ENCODE data around the gene RAE1.

The RAE1 gene

DNA sequence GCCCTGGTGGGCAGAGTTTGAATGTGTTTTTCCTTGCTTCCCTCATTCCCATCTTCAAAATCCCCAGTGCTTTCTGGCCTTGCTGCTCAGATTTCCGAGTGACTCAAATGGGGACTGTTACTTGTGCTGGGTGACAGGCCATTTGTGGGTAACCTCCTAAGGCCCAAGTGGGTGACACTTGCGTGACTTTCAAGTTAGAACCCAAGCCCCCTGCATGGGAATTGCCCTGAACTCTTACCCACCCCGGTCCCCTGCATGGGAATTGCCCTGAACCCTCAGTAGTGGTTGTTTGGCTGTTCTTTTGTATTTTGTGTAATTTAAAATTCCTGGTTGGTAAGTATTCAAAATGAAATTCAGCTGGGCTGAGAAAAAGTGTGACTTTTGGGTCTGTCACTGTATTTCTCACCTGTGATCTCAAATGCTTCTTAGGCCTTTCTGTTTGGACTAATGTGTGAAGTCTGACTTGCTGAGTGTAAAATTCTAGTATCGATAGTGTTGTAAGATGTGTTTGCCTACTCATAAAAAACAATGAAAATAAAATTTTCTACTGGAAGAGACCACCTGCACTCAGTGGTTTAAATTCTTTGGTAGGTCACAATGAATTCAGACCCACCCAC is 27.7 kb downstream of the RAE1 start:
- TF ChIP-seq ZBTB7A (IDR thresholded peaks at IDR 0.05; ENCODE audit: low read depth), result no peak
- TF ChIP-seq, protein P1, sequence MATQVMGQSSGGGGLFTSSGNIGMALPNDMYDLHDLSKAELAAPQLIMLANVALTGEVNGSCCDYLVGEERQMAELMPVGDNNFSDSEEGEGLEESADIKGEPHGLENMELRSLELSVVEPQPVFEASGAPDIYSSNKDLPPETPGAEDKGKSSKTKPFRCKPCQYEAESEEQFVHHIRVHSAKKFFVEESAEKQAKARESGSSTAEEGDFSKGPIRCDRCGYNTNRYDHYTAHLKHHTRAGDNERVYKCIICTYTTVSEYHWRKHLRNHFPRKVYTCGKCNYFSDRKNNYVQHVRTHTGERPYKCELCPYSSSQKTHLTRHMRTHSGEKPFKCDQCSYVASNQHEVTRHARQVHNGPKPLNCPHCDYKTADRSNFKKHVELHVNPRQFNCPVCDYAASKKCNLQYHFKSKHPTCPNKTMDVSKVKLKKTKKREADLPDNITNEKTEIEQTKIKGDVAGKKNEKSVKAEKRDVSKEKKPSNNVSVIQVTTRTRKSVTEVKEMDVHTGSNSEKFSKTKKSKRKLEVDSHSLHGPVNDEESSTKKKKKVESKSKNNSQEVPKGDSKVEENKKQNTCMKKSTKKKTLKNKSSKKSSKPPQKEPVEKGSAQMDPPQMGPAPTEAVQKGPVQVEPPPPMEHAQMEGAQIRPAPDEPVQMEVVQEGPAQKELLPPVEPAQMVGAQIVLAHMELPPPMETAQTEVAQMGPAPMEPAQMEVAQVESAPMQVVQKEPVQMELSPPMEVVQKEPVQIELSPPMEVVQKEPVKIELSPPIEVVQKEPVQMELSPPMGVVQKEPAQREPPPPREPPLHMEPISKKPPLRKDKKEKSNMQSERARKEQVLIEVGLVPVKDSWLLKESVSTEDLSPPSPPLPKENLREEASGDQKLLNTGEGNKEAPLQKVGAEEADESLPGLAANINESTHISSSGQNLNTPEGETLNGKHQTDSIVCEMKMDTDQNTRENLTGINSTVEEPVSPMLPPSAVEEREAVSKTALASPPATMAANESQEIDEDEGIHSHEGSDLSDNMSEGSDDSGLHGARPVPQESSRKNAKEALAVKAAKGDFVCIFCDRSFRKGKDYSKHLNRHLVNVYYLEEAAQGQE (IDR thresholded peaks at IDR 0.05; ENCODE audit: low read depth), result no peak
- no peak for TF ChIP-seq TAF1 (IDR thresholded peaks at IDR 0.05; ENCODE audit: low read depth)
- TF ChIP-seq YY1 (IDR thresholded peaks at IDR 0.05; ENCODE audit: low read depth), result no peak
- no peak for TF ChIP-seq FOXM1 (IDR thresholded peaks at IDR 0.05; ENCODE audit: borderline replicate concordance, low read depth)
- no peak for TF ChIP-seq TEAD4 (IDR thresholded peaks at IDR 0.05)

DNA sequence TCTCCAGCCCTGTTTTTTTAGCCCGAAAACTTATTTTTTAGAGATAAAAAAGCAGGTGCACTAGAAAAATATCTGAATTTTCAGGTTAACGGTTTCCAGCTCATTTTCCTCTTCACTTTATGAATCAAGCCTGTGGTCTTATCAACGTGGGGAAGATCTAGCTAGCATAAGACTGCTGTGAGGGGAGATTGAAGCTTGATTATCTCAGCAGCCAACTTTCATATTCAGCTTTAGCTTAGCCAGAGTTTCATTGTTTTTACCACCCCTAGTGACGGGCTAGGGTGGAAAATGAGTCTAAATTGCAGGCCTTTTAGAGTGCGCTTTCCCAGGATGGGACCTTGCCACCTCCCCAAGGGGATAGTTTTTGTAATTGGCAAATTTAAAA is 28.2 kb downstream of the RAE1 start:
- TF ChIP-seq NFIC (IDR thresholded peaks at IDR 0.05) (no peak), TCF12 (IDR thresholded peaks at IDR 0.05; ENCODE audit: low read depth) (no peak), CEBPB (IDR thresholded peaks at IDR 0.05) (no peak)

DNA sequence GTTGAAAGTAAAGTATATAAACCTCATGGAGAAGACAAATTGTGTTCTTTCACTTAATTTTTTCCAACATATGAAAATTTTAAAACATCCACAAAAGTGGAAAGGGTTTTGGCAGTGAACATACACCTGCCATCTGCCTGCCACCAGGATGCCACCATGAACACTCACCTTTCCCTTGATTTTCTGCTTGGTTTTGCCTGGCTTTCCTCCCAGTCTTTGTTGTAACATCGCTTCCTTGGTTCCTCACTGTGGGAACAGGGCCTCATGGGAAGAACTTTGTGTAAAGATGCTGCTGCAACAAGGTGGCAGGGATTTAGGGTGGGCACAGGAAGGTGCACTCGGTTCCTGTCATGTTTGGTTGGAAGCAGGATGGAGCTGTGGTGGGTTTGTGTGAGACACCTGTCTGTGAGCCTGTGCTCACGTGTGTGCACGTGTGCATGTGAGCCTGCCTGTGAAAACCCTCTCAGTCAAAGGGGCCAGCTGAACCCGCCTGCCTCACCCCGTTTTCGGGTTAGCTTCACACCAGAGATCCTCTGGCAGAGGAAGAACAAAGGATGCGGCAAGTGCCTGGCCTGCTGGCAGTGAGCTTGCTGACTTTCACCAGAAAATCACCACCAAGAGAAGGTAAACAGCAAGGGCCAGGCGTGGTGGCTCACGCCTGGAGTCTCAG is 29.2 kb downstream of the RAE1 start:
- TF ChIP-seq CEBPB (IDR thresholded peaks at IDR 0.05) (no peak), FOXM1 (IDR thresholded peaks at IDR 0.05; ENCODE audit: borderline replicate concordance, low read depth) (no peak), EP300 (IDR thresholded peaks at IDR 0.05; ENCODE audit: borderline replicate concordance) (no peak), TAF1 (IDR thresholded peaks at IDR 0.05; ENCODE audit: low read depth) (no peak), TEAD4 (IDR thresholded peaks at IDR 0.05) (no peak), EGR1 (IDR thresholded peaks at IDR 0.05) (no peak), RAD21 (IDR thresholded peaks at IDR 0.05; ENCODE audit: low read depth) (no peak), NFIC (IDR thresholded peaks at IDR 0.05) (no peak), CREB1 (IDR thresholded peaks at IDR 0.05; ENCODE audit: low read depth) (no peak), ZBTB7A (IDR thresholded peaks at IDR 0.05; ENCODE audit: low read depth) (no peak), YY1 (IDR thresholded peaks at IDR 0.05; ENCODE audit: low read depth) (no peak)
- TF ChIP-seq, protein P2, sequence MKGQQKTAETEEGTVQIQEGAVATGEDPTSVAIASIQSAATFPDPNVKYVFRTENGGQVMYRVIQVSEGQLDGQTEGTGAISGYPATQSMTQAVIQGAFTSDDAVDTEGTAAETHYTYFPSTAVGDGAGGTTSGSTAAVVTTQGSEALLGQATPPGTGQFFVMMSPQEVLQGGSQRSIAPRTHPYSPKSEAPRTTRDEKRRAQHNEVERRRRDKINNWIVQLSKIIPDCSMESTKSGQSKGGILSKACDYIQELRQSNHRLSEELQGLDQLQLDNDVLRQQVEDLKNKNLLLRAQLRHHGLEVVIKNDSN (IDR thresholded peaks at IDR 0.05), result no peak
- TF ChIP-seq, protein P3, sequence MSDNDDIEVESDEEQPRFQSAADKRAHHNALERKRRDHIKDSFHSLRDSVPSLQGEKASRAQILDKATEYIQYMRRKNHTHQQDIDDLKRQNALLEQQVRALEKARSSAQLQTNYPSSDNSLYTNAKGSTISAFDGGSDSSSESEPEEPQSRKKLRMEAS (IDR thresholded peaks at IDR 0.05), result no peak
- TF ChIP-seq, protein P1 (IDR thresholded peaks at IDR 0.05; ENCODE audit: low read depth), result no peak

DNA sequence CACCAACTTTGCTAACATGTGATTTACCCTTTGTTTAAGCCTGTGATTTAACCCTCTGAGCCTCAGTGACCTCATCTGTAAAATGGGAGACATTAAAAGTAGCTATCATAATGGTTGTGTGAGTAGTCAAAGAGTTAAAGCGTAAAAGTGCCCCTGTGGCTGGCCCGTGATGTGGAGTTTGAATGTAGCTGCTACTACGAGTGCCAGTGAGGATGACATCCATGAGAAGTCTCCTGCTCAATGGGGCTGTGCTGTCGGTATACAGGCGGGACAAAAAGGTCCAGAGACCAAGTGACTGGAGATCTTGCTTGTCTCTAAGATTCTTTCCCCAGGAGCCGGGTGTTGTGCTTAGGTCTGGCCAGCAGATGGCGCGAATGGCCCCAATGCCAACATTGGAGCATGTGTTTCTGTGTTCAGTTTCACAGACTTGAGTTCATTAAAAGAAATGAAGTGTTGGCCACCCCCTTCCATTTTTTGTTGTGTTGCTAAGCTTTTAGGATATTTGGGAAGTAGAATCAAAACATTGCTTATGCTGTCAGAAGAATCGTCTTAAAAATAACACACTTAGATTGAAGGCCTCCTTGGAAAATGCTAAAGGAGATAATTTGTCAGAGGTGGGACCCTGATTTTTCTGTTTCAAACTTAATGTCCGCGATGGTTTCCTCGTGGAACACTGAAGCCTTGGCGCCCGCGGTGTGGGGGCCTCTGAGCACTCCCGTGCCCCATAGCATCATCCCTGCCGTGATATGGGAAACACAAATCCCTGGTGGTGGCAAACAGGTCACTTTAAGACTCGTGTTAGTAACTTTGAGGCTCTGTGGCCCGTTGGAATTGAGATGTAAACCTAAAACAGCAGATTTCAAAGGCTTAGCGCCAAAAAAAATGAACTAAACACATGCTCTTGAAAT is 30.8 kb downstream of the RAE1 start:
- TF ChIP-seq CEBPB (IDR thresholded peaks at IDR 0.05) (no peak), RAD21 (IDR thresholded peaks at IDR 0.05; ENCODE audit: low read depth) (peak; percentile 84)
- TF ChIP-seq, protein P3 (IDR thresholded peaks at IDR 0.05), result peak; percentile 60; the same call in 1 of the 2 replicates

DNA sequence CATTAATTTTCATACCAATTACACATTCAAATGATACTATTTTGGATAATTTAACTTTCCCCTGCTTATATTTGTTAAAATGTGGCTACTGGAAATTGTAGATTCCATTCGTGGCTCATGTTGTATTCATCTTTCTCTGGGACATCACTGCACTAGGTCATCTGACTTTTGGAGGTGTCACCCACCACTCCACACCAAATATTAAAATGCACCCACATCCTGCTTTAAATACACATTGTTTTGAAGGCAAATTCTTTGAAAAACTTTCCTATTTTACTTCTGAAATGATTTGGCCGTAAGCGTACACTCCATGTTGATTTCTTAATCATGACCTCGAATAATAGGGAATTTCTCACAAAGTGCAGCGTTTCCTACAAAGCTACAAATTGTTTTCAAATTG is 31.5 kb downstream of the RAE1 start:
- TF ChIP-seq, protein P2 (IDR thresholded peaks at IDR 0.05), result no peak
- TF ChIP-seq TAF1 (IDR thresholded peaks at IDR 0.05; ENCODE audit: low read depth), result no peak
- no peak for TF ChIP-seq EGR1 (IDR thresholded peaks at IDR 0.05)
- TF ChIP-seq FOXM1 (IDR thresholded peaks at IDR 0.05; ENCODE audit: borderline replicate concordance, low read depth), result no peak
- TF ChIP-seq, protein P1 (IDR thresholded peaks at IDR 0.05; ENCODE audit: low read depth), result no peak
- no peak for TF ChIP-seq TCF12 (IDR thresholded peaks at IDR 0.05; ENCODE audit: low read depth)
